GM21515 (cell line): ENCODE results near the gene TERB1.

Experiments
- ATAC-seq: cut with Tn5 transposase; IDR thresholded peaks from one replicate; pipeline ENCODE4 v1.9.1; 2021; ENCODE audit not compliant: unreplicated experiment

TERB1 gene

GRCh38 chr16:66706506-66706880, 94.9 kb downstream of the TERB1 start:
- ATAC-seq: no peak

GRCh38 chr16:66705790-66706505, 95.4 kb downstream of the TERB1 start:
- ATAC-seq: no peak
